HEK293 (cell line): ENCODE measurements around the gene CSNK1G3.

Source experiments
- CTCF ChIA-PET: fragments of 350-600 bp; formaldehyde crosslinking; extraction: SDS; loops from one replicate; lab custom pipeline; 2021; ENCODE audit warnings: antibody characterized with exemption; lab: Yijun Ruan, JAX
- POLR2A ChIA-PET: fragments of 300-600 bp; formaldehyde crosslinking; extraction: SDS; loops from one replicate; lab custom pipeline; 2020; ENCODE audit warnings: antibody characterized with exemption, inconsistent platforms; lab: Yijun Ruan, JAX
- H3K27ac ChIP-seq: fragments of 200-500 bp; sonication (Bioruptor generic); 2 replicates; pipeline ENCODE4 v1.5.1; 2014; ENCODE audit warnings: low read depth, low read length, control low read depth, inconsistent platforms; ENCODE audit errors: extremely low read depth
- H3K36me3 ChIP-seq, 2 experiments: fragments of 200-500 bp in 1 of 2; sonication (Bioruptor generic) in 1 of 2; 1 replicate in 1 of 2; 2 replicates in 1 of 2; pipeline ENCODE4 v1.5.1; 2014 to 2017; ENCODE audit warnings: inconsistent platforms in 2 of 2, low read length in 2 of 2; ENCODE audit not compliant: control insufficient read depth in 2 of 2, insufficient read depth in 1 of 2
- H3K4me1 ChIP-seq: fragments of 200-500 bp; sonication (Bioruptor generic); 2 replicates; pipeline ENCODE4 v1.5.1; 2014; ENCODE audit warnings: mild to moderate bottlenecking, low read length, inconsistent platforms; ENCODE audit not compliant: control insufficient read depth, insufficient read depth
- H3K4me3 ChIP-seq: 2 replicates; pipeline ENCODE4 v1.5.1; 2011; ENCODE audit warnings: low read depth, mild to moderate bottlenecking, control low read depth, low read length, moderate library complexity
- H3K9me3 ChIP-seq: fragments of 200-500 bp; sonication (Bioruptor generic); 2 replicates; pipeline ENCODE4 v1.5.1; 2014; ENCODE audit warnings: low read depth, low read length, inconsistent platforms; ENCODE audit not compliant: control insufficient read depth, insufficient read depth
- PRDM1 ChIP-seq: fragments of 450-650 bp; formaldehyde crosslinking; IDR thresholded peaks from 2 replicates; pipeline ENCODE4; 2016; ENCODE audit warnings: missing biosample characterization, missing genetic modification characterization
- RBAK ChIP-seq: fragments of 450-650 bp; formaldehyde crosslinking; IDR thresholded peaks from 2 replicates; pipeline ENCODE4 v1.5.1; 2016; ENCODE audit warnings: missing biosample characterization, missing genetic modification characterization
- ZBTB20 ChIP-seq: fragments of 450-650 bp; formaldehyde crosslinking; IDR thresholded peaks from 2 replicates; pipeline ENCODE4 v1.5.1; 2016; ENCODE audit warnings: missing biosample characterization, missing genetic modification characterization
- ZBTB48 ChIP-seq: fragments of 450-650 bp; formaldehyde crosslinking; IDR thresholded peaks from 2 replicates; pipeline ENCODE4 v1.5.1; 2016; ENCODE audit warnings: missing biosample characterization, missing genetic modification characterization
- ZNF501 ChIP-seq: fragments of 450-650 bp; formaldehyde crosslinking; IDR thresholded peaks from 2 replicates; pipeline ENCODE4 v1.5.1; 2016; ENCODE audit warnings: missing biosample characterization, missing genetic modification characterization
- ZNF549 ChIP-seq: fragments of 450-650 bp; IDR thresholded peaks from 2 replicates; pipeline ENCODE4 v1.5.1; 2018; ENCODE audit warnings: missing biosample characterization, missing genetic modification characterization, mild to moderate bottlenecking, inconsistent platforms, moderate library complexity
- ZNF600 ChIP-seq: fragments of 450-650 bp; formaldehyde crosslinking; IDR thresholded peaks from 2 replicates; pipeline ENCODE4 v1.5.1; 2016; ENCODE audit warnings: missing biosample characterization, missing genetic modification characterization
- ZNF654 ChIP-seq: fragments of 450-650 bp; formaldehyde crosslinking; IDR thresholded peaks from 2 replicates; pipeline ENCODE4 v1.5.1; 2016; ENCODE audit warnings: low read depth, missing biosample characterization, missing genetic modification characterization
- TF ChIP-seq, protein P1 (sequence below): fragments of 450-650 bp; formaldehyde crosslinking; IDR thresholded peaks from 2 replicates; pipeline ENCODE4 v1.5.1; 2017; ENCODE audit warnings: missing biosample characterization, mild to moderate bottlenecking, missing genetic modification characterization, moderate library complexity
- TF ChIP-seq, protein P2 (sequence below): fragments of 450-650 bp; formaldehyde crosslinking; IDR thresholded peaks from 2 replicates; pipeline ENCODE4 v1.5.1; 2016; ENCODE audit warnings: missing biosample characterization, missing genetic modification characterization
- TF ChIP-seq, protein P3 (sequence below): fragments of 450-650 bp; formaldehyde crosslinking; IDR thresholded peaks from 2 replicates; pipeline ENCODE4 v1.5.1; 2017; ENCODE audit warnings: missing biosample characterization, missing genetic modification characterization
- TF ChIP-seq, protein P4 (sequence below): fragments of 450-650 bp; formaldehyde crosslinking; IDR thresholded peaks from 2 replicates; pipeline ENCODE4 v1.5.1; 2016; ENCODE audit warnings: missing biosample characterization, missing genetic modification characterization
- TF ChIP-seq, protein P5 (sequence below): fragments of 450-650 bp; formaldehyde crosslinking; IDR thresholded peaks from 2 replicates; pipeline ENCODE4 v1.5.1; 2016; ENCODE audit warnings: missing biosample characterization, missing genetic modification characterization

The CSNK1G3 gene

DNA sequence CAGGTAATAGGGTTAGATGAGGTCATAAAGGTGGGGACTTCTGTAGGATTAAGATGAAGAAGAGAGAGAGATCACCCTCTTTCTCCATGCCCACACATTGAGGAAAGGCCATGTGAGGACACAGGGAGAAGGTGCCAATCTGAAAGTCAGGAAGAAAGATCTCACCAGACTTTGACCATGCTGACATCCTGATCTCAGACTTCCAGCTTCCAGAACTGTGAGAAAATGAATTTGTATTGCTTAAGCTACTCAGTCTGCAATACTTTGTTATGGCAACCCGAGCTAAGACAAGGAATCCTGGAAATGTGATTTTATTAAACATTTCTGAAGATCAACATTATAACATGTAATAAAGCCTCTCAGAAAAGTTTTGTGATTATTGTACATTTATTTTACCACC lies 3.5 kb upstream of the CSNK1G3 start (continued):
- TF ChIP-seq, protein P1, sequence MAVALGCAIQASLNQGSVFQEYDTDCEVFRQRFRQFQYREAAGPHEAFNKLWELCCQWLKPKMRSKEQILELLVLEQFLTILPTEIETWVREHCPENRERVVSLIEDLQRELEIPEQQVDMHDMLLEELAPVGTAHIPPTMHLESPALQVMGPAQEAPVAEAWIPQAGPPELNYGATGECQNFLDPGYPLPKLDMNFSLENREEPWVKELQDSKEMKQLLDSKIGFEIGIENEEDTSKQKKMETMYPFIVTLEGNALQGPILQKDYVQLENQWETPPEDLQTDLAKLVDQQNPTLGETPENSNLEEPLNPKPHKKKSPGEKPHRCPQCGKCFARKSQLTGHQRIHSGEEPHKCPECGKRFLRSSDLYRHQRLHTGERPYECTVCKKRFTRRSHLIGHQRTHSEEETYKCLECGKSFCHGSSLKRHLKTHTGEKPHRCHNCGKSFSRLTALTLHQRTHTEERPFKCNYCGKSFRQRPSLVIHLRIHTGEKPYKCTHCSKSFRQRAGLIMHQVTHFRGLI (tag by site-specific recombination), result no peak
- TF ChIP-seq PRDM1 (tag by site-specific recombination), result no peak
- TF ChIP-seq, protein P2, sequence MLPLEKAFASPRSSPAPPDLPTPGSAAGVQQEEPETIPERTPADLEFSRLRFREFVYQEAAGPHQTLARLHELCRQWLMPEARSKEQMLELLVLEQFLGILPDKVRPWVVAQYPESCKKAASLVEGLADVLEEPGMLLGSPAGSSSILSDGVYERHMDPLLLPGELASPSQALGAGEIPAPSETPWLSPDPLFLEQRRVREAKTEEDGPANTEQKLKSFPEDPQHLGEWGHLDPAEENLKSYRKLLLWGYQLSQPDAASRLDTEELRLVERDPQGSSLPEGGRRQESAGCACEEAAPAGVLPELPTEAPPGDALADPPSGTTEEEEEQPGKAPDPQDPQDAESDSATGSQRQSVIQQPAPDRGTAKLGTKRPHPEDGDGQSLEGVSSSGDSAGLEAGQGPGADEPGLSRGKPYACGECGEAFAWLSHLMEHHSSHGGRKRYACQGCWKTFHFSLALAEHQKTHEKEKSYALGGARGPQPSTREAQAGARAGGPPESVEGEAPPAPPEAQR (tag by site-specific recombination), result no peak
- TF ChIP-seq ZNF549 (tag by site-specific recombination), result no peak
- TF ChIP-seq, protein P3, sequence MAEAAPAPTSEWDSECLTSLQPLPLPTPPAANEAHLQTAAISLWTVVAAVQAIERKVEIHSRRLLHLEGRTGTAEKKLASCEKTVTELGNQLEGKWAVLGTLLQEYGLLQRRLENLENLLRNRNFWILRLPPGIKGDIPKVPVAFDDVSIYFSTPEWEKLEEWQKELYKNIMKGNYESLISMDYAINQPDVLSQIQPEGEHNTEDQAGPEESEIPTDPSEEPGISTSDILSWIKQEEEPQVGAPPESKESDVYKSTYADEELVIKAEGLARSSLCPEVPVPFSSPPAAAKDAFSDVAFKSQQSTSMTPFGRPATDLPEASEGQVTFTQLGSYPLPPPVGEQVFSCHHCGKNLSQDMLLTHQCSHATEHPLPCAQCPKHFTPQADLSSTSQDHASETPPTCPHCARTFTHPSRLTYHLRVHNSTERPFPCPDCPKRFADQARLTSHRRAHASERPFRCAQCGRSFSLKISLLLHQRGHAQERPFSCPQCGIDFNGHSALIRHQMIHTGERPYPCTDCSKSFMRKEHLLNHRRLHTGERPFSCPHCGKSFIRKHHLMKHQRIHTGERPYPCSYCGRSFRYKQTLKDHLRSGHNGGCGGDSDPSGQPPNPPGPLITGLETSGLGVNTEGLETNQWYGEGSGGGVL (tag by site-specific recombination), result no peak
- TF ChIP-seq, protein P4, sequence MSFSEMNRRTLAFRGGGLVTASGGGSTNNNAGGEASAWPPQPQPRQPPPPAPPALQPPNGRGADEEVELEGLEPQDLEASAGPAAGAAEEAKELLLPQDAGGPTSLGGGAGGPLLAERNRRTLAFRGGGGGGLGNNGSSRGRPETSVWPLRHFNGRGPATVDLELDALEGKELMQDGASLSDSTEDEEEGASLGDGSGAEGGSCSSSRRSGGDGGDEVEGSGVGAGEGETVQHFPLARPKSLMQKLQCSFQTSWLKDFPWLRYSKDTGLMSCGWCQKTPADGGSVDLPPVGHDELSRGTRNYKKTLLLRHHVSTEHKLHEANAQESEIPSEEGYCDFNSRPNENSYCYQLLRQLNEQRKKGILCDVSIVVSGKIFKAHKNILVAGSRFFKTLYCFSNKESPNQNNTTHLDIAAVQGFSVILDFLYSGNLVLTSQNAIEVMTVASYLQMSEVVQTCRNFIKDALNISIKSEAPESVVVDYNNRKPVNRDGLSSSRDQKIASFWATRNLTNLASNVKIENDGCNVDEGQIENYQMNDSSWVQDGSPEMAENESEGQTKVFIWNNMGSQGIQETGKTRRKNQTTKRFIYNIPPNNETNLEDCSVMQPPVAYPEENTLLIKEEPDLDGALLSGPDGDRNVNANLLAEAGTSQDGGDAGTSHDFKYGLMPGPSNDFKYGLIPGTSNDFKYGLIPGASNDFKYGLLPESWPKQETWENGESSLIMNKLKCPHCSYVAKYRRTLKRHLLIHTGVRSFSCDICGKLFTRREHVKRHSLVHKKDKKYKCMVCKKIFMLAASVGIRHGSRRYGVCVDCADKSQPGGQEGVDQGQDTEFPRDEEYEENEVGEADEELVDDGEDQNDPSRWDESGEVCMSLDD (tag by site-specific recombination), result no peak
- TF ChIP-seq, protein P5, sequence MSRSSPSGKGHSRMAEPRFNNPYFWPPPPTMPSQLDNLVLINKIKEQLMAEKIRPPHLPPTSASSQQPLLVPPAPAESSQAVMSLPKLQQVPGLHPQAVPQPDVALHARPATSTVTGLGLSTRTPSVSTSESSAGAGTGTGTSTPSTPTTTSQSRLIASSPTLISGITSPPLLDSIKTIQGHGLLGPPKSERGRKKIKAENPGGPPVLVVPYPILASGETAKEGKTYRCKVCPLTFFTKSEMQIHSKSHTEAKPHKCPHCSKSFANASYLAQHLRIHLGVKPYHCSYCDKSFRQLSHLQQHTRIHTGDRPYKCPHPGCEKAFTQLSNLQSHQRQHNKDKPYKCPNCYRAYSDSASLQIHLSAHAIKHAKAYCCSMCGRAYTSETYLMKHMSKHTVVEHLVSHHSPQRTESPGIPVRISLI (tag by site-specific recombination), result no peak
- TF ChIP-seq, all 188 proteins: peak for 0

DNA sequence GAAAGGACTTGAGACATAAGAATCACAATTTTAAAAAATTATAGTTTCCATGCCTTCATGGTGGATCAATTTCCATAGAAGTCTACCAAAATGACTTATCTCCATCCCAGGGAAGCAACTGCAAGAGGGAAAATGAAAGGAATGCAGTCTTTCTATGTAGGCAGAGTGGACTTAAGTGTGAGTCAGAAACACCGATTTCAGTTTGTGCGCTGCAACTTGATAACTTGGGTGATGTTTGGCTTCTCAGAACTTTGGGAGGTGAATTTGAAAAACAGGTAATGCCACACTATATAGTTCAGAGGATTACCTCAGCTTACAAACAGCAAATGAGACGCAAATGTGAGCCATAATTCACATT lies 708 bp upstream of the CSNK1G3 start:
- peak overlapping the region; percentile 99 for H3K4me3 ChIP-seq
- H3K36me3 ChIP-seq, result no peaks in the 10 kb centered on the region
- no peaks in the 10 kb centered on the region for H3K9me3 ChIP-seq
- CTCF ChIA-PET, result interaction anchor here (0.9 kb wide), 1 partner anchor 88 kb away, joined by 3 read pairs; the partner anchor contains the start of gene CEP120
- H3K4me1 ChIP-seq, result peaks cover 15% of the 10 kb centered on the region
- H3K27ac ChIP-seq, result peak overlapping the region; percentile 37; the same call in 1 of the 2 replicates
- POLR2A ChIA-PET, result interaction anchor here (0.7 to 5.3 kb wide), 11 partner anchors 12 to 774 kb away, joined by 3 to 67 read pairs (median 3); partner anchors contain the start of gene CEP120
- TF ChIP-seq, protein P3 (tag by site-specific recombination), result 0 out of 2 replicates have a peak, but pooled peaks have one; percentile 29
- TF ChIP-seq ZBTB20 (peak; percentile 50; the same call in 1 of the 2 replicates), ZNF600 (peak; percentile 92), ZNF654 (no peak), ZNF501 (tag by site-specific recombination) (0 out of 2 replicates have a peak, but pooled peaks have one; percentile 39), RBAK (no peak), ZBTB48 (tag by site-specific recombination) (0 out of 2 replicates have a peak, but pooled peaks have one; percentile 15)
